Small intestine (tissue), 7 donors: ENCODE results near the gene DCLK1. TPM values are rescaled to one million over a fixed set of nuclear protein-coding genes. Genes with fewer than 3 reads are reported as not detected.

Experiments
- DNase-seq, 2 donors: peaks; one replicate each; pipeline versions ENCODE4 v3.0.0 to v3.0.0-alpha.2; 2013
- FAIRE-seq: peaks from 2 replicates; lab custom pipeline; 2012; peaks lifted over from hg19 to GRCh38; lab: Jason Lieb, UNC
- H3K27ac ChIP-seq, 3 donors: one replicate each; pipeline ENCODE4 v1.5.1; 2013; ENCODE audit warnings: low read length in 2 of 3, mild to moderate bottlenecking in 2 of 3, control low read depth in 1 of 3, inconsistent platforms in 1 of 3, low read depth in 1 of 3, moderate library complexity in 1 of 3
- H3K27me3 ChIP-seq, 3 donors: one replicate each; pipeline ENCODE4 v1.6.1; 2013; ENCODE audit warnings: low read length in 3 of 3, inconsistent platforms in 1 of 3; ENCODE audit not compliant: control insufficient read depth in 3 of 3, insufficient read depth in 3 of 3
- H3K36me3 ChIP-seq, 3 donors: one replicate each; pipeline ENCODE4 v1.6.1; 2013; ENCODE audit warnings: low read length in 3 of 3, inconsistent platforms in 1 of 3, low read depth in 1 of 3, mild to moderate bottlenecking in 1 of 3, moderate library complexity in 1 of 3; ENCODE audit not compliant: control insufficient read depth in 3 of 3, insufficient read depth in 2 of 3
- H3K4me1 ChIP-seq, 3 donors: one replicate each; pipeline ENCODE4 v1.6.1; 2013; ENCODE audit warnings: low read length in 2 of 3, inconsistent platforms in 1 of 3, low read depth in 1 of 3, mild to moderate bottlenecking in 1 of 3, moderate library complexity in 1 of 3; ENCODE audit not compliant: control insufficient read depth in 3 of 3, insufficient read depth in 2 of 3
- H3K4me3 ChIP-seq, 3 donors: one replicate each; pipeline ENCODE4 v1.5.1; 2013; ENCODE audit warnings: low read length in 3 of 3, control low read depth in 1 of 3, inconsistent platforms in 1 of 3, low read depth in 1 of 3, mild to moderate bottlenecking in 1 of 3, moderate library complexity in 1 of 3
- H3K9me3 ChIP-seq, 2 donors: one replicate each; pipeline ENCODE4 v1.6.1; 2013; ENCODE audit warnings: low read depth in 1 of 2, low read length in 1 of 2; ENCODE audit not compliant: control insufficient read depth in 2 of 2, insufficient read depth in 1 of 2
- WGBS, 3 donors: extraction: QIAGEN DNeasy Blood & Tissue Kit; methylation state at CpG; one replicate each; pipeline ENCODE4 v1.1.7; 2013; 5-methylcytosine and 5-hydroxymethylcytosine counted together
- polyA plus RNA-seq, 4 donors: library from polyadenylated mRNA; stranded (reverse) in 3 of 4; unstranded in 1 of 4; fragments of 200-250 nt in 3 of 4; fragments of 120-200 nt in 1 of 4; gene quantifications; one replicate each; pipeline versions ENCODE4 v1.2.1 to v1.2.3, GENCODE V29; 2013
- donor health status: healthy with polysubstance abuse.
- donor health status: control.
- donor health status: control.
- donor health status: Bipolar disorder and iron deficiency.
- donor health status: healthy.

The DCLK1 gene
- polyA plus RNA-seq, 4 donors = 0.54 to 4.9 (median 0.95) TPM; not detected in 1

GRCh38 chr13:35925669-35926068, 205.5 kb downstream of the DCLK1 start:
- no peaks in the 10 kb centered on the region for H3K27me3 ChIP-seq
- H3K36me3 ChIP-seq = no peaks in the 10 kb centered on the region
- FAIRE-seq (no peak), DNase-seq (no peak)
- no peak overlapping the region for H3K4me3 ChIP-seq
- no peaks in the 10 kb centered on the region for H3K9me3 ChIP-seq
- WGBS, 3 donors = 88% methylated on average over 3 of the region's 3 CpGs
- H3K27ac ChIP-seq = no peak overlapping the region
- no peaks in the 10 kb centered on the region for H3K4me1 ChIP-seq

- WGBS, 3 donors = 41 to 74% (median 57%) methylated on average over 3 of the region's 3 CpGs
- H3K4me1 ChIP-seq = no peaks in the 10 kb centered on the region
- H3K36me3 ChIP-seq = no peaks in the 10 kb centered on the region
- FAIRE-seq (no peak), DNase-seq (no peak)
- H3K27ac ChIP-seq = no peak overlapping the region
- H3K9me3 ChIP-seq = no peaks in the 10 kb centered on the region
- no peaks in the 10 kb centered on the region for H3K27me3 ChIP-seq
- H3K4me3 ChIP-seq = no peak overlapping the region
Measured at GRCh38 chr13:35923347-35923746, 207.8 kb downstream of the DCLK1 start.

- no peak overlapping the region for H3K27ac ChIP-seq
- H3K36me3 ChIP-seq = no peaks in the 10 kb centered on the region
- H3K4me1 ChIP-seq = no peaks in the 10 kb centered on the region
- no peak for DNase-seq
- H3K4me3 ChIP-seq = no peak overlapping the region
- no peaks in the 10 kb centered on the region for H3K9me3 ChIP-seq
- no peak for FAIRE-seq
- H3K27me3 ChIP-seq = no peaks in the 10 kb centered on the region
- WGBS, 3 donors = 64 to 77% (median 65%) methylated on average over 7 of the region's 7 CpGs
Measured at GRCh38 chr13:35920816-35921215, 210.4 kb downstream of the DCLK1 start.

DNA sequence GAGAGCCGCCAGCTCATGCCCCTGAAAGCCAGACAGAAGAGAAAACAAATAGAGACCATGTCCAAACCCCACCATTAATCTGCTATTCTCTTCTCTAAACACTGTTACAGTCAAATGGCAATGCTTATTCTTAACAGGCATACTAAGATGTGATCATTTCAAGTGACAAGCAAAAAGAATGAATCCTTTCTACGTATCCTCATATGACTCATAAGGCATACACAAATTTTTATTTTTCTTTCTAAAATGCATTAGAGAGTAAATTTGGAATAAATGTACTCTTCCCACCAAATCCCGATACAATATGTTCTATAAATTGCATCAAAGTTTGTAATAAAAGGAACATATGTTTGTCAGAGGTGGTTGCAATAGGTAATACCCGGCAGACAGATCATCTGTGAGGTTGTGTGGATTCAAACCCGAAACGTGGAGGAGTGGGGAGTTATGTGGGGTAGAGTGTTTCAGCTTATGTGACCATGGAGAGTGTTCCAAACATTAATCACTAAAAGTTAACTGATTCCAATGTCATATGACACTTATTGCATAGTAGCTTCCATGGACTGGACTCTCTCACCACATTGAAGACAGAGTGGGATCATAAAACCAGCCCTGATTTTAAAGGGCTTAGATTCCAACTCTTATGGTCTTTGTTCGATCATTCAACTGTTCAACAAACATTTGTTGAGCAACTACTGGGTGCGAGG, 213.1 kb downstream of the DCLK1 start:
- no peak for FAIRE-seq

DNA sequence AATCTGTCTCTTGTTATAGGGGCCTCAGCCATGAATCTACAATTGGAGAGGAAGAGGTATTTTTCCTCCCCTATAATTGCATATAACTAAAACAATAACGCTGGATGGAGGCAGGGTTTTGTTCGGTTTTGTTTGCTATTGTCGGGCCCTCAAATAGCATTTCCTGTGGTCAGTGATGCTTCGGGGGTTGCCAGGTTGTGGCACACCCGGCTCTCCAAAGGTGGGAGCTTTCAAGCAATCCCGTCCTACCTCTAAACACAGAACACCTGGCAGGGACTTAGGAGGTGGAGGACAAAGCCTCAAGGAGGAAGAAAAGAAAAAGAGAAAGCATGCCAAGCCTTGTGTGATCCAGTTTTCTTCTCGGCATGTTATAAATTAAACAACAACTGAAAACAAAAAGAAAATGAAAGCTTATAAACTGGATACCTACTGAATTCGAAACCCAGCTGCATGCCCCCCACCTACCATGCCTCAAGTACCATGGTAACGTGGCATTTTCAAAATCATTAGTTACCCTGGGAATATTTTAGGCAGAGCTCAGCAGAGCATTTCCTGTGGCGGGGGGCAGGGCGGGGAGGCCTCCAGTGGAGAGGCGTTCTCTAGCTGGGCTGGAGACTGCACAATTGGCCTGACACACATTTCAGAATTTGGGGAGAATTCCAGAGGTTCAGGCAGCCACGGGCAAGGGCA, 213.8 kb downstream of the DCLK1 start:
- DNase-seq (no peak), FAIRE-seq (no peak)
- Histone ChIP-seq H3K27me3 (no peaks in the 10 kb centered on the region), H3K4me3 (no peak overlapping the region), H3K27ac (no peak overlapping the region), H3K36me3 (no peaks in the 10 kb centered on the region), H3K4me1 (no peaks in the 10 kb centered on the region), H3K9me3 (no peaks in the 10 kb centered on the region)
- WGBS, 3 donors = 45 to 62% (median 52%) methylated on average over 13 of the region's 13 CpGs

More for the DNA sequence above, 213.1 kb downstream of the DCLK1 start:
- H3K9me3 ChIP-seq = no peaks in the 10 kb centered on the region
- H3K4me1 ChIP-seq = no peaks in the 10 kb centered on the region
- WGBS, 3 donors = 80 to 82% (median 82%) methylated on average over 8 of the region's 8 CpGs
- no peak for DNase-seq
- H3K27ac ChIP-seq = no peak overlapping the region
- H3K4me3 ChIP-seq = no peak overlapping the region
- no peaks in the 10 kb centered on the region for H3K36me3 ChIP-seq
- no peaks in the 10 kb centered on the region for H3K27me3 ChIP-seq

- FAIRE-seq (no peak), DNase-seq (no peak)
- Histone ChIP-seq H3K9me3 (no peaks in the 10 kb centered on the region), H3K27ac (no peak overlapping the region), H3K36me3 (no peaks in the 10 kb centered on the region), H3K4me3 (no peak overlapping the region), H3K4me1 (no peaks in the 10 kb centered on the region), H3K27me3 (no peaks in the 10 kb centered on the region)
- WGBS, 3 donors = 56 to 63% (median 62%) methylated on average over 2 of the region's 2 CpGs
Measured at GRCh38 chr13:35916146-35916545, 215.0 kb downstream of the DCLK1 start.

DNA sequence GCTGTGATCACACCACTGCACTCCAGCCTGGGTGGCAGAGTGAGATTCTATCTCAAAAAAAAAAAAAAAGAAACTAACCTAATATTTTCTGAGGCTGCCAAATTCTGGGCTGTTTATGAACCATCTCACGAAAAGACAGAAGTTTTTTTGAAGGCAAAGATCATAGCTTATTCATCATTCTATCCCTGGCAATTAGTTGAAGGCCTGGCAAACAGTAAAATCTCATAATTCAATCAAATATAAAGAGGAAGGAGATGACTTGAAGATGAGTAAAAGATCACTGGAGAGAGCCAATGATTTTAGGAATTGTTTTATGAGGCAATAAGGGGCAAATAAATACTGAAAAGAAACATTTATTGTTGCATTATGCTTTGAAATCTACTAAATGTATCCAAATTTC, 216.5 kb downstream of the DCLK1 start:
- no peaks in the 10 kb centered on the region for H3K27me3 ChIP-seq
- WGBS, 3 donors = 62 to 66% (median 64%) methylated on average over 1 of the region's 1 CpG
- H3K9me3 ChIP-seq = no peaks in the 10 kb centered on the region
- H3K27ac ChIP-seq = no peak overlapping the region
- FAIRE-seq (no peak), DNase-seq (no peak)
- no peaks in the 10 kb centered on the region for H3K4me1 ChIP-seq
- H3K36me3 ChIP-seq = no peaks in the 10 kb centered on the region
- H3K4me3 ChIP-seq = no peak overlapping the region

- WGBS, 3 donors = 70 to 84% (median 81%) methylated on average over 7 of the region's 7 CpGs
- no peaks in the 10 kb centered on the region for H3K4me1 ChIP-seq
- DNase-seq (no peak), FAIRE-seq (no peak)
- H3K27ac ChIP-seq = no peak overlapping the region
- H3K9me3 ChIP-seq = no peaks in the 10 kb centered on the region
- no peaks in the 10 kb centered on the region for H3K36me3 ChIP-seq
- no peak overlapping the region for H3K4me3 ChIP-seq
- no peaks in the 10 kb centered on the region for H3K27me3 ChIP-seq
Measured at GRCh38 chr13:35912841-35913240, 218.3 kb downstream of the DCLK1 start.
